GM19239 (cell line): Measurements from ENCODE around the gene ATP1A4.

ENCODE experiments used
- DNase-seq: peaks from one replicate; pipeline ENCODE4 v3.0.0; 2011; ENCODE audit warnings: low spot score; ENCODE audit not compliant: insufficient read length
- FAIRE-seq: peaks from 2 replicates; lab custom pipeline; 2011; peaks lifted over from hg19 to GRCh38; lab: Jason Lieb, UNC

Gene ATP1A4

GRCh38 chr1:160168016-160168415, 16.6 kb downstream of the ATP1A4 start:
- FAIRE-seq = no peak
- no peak for DNase-seq

- DNase-seq = no peak
- no peak for FAIRE-seq
These were observed 17.4 kb downstream of the ATP1A4 start for GRCh38 chr1:160168609-160169369.

- DNase-seq (peak; percentile 31), FAIRE-seq (peak; percentile 72)
These were observed 18.4 kb downstream of the ATP1A4 start for GRCh38 chr1:160169553-160170399.

GRCh38 chr1:160171354-160171753, 20.0 kb downstream of the ATP1A4 start:
- DNase-seq = no peak
- no peak for FAIRE-seq

GRCh38 chr1:160171980-160172379, 20.6 kb downstream of the ATP1A4 start:
- FAIRE-seq (no peak), DNase-seq (no peak)

GRCh38 chr1:160177231-160177630, 25.8 kb downstream of the ATP1A4 start:
- no peak for FAIRE-seq

GRCh38 chr1:160177667-160178066, 26.3 kb downstream of the ATP1A4 start:
- DNase-seq (no peak), FAIRE-seq (no peak)

More at GRCh38 chr1:160177231-160177630, 25.8 kb downstream of the ATP1A4 start:
- DNase-seq = no peak

- no peak for DNase-seq
- no peak for FAIRE-seq
These were observed 27.3 kb downstream of the ATP1A4 start for GRCh38 chr1:160178731-160179130.

GRCh38 chr1:160179336-160179735, 27.9 kb downstream of the ATP1A4 start:
- no peak for FAIRE-seq
- DNase-seq = no peak

- FAIRE-seq = no peak
These were observed 34.8 kb downstream of the ATP1A4 start for GRCh38 chr1:160186246-160186645.

GRCh38 chr1:160186729-160187128, 35.3 kb downstream of the ATP1A4 start:
- FAIRE-seq = no peak
- DNase-seq = no peak

More at GRCh38 chr1:160186246-160186645, 34.8 kb downstream of the ATP1A4 start:
- no peak for DNase-seq

- no peak for FAIRE-seq
- no peak for DNase-seq
These were observed 36.0 kb downstream of the ATP1A4 start for GRCh38 chr1:160187407-160187806.

GRCh38 chr1:160188341-160188740, 36.9 kb downstream of the ATP1A4 start:
- FAIRE-seq (no peak), DNase-seq (no peak)

GRCh38 chr1:160189649-160190625, 38.5 kb downstream of the ATP1A4 start, which contains the start of gene CASQ1:
TSS of gene CASQ1 (plus strand) at chr1:160190575. CDS start at chr1:160190752, 177 bp downstream.
- DNase-seq = no peak
- no peak for FAIRE-seq

- no peak for DNase-seq
These were observed 40.4 kb downstream of the ATP1A4 start for GRCh38 chr1:160191756-160192155.

GRCh38 chr1:160192234-160192633, 40.8 kb downstream of the ATP1A4 start:
- FAIRE-seq (no peak), DNase-seq (no peak)

More at GRCh38 chr1:160191756-160192155, 40.4 kb downstream of the ATP1A4 start:
- no peak for FAIRE-seq

GRCh38 chr1:160193091-160193819, 41.9 kb downstream of the ATP1A4 start:
- FAIRE-seq (peak; percentile 98), DNase-seq (peak; percentile 64)

- FAIRE-seq (no peak), DNase-seq (no peak)
These were observed 42.7 kb downstream of the ATP1A4 start for GRCh38 chr1:160193832-160194736.
